HTR-8/SVneo (cell line): Measurements from ENCODE around the gene SMIM13.

Experiments used
- DNase-seq: peaks from one replicate; pipeline ENCODE4 v3.0.0; 2011; ENCODE audit warnings: low spot score, mixed read lengths; ENCODE audit not compliant: insufficient read length
- FAIRE-seq: peaks from 2 replicates; lab custom pipeline; 2011; peaks lifted over from hg19 to GRCh38; lab: Jason Lieb, UNC

The SMIM13 gene

GRCh38 chr6:11179419-11180202, 86.0 kb downstream of the SMIM13 start:
- no peak for DNase-seq

DNA sequence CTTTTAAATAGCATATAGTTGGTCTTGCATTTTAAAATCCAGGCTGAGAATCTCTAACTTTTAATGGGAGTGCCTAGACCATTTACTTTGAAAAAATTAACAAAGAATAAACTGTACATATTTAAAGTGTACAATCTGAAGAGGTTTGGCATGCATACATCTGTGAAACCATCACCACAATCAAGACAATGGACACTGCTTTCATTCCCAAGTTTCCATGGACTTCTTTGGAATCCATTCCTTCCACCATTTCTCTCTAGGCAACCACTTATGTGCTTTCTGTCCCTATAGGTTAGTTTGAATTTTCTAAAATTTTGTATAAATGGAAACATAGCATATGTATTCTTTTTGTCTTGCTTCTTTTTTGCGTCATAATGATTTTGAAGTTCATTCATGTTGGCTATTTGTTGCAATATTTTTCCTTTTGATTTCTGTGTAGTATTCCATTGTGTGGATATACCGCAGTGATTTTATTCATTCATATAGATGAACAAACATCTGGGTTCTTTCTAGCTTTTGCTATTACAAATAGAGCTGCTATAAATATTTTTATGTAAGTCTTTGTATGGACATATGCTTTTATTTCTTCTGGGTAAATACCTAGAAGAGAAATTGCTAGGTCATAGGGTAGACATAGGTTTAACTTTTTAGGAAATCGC, 88.0 kb downstream of the SMIM13 start:
- FAIRE-seq = no peak

More at GRCh38 chr6:11179419-11180202, 86.0 kb downstream of the SMIM13 start:
- FAIRE-seq = no peak

DNA sequence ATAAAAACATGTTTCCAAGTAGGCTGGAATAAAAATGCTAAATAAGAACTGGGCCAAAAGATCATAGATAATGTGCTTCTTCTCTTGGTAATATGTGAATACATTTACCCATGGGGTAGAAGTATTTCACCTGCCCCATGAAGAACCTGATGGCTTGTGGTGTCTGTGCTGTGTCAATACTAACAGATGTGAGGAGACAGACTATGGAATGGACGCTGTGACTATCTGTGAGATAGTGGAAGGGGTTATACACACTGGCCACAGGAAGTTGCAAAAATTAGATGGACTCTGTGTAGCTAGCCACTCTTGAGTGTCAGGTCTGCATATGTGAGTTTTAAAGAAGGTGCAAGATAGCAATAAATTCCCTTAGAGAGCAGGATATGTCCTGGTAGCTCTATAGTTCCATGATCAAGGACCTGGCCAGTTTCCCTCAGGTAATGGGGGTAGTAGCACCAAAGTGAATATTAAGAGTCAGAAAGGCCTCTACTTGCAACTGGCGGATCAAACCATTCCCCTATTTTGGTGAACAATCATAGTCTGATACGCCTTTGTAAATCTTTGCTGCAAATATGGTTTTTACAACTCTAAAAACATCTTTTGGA, 90.2 kb downstream of the SMIM13 start:
- DNase-seq = no peak

More for the DNA sequence above, 88.0 kb downstream of the SMIM13 start:
- no peak for DNase-seq

DNA sequence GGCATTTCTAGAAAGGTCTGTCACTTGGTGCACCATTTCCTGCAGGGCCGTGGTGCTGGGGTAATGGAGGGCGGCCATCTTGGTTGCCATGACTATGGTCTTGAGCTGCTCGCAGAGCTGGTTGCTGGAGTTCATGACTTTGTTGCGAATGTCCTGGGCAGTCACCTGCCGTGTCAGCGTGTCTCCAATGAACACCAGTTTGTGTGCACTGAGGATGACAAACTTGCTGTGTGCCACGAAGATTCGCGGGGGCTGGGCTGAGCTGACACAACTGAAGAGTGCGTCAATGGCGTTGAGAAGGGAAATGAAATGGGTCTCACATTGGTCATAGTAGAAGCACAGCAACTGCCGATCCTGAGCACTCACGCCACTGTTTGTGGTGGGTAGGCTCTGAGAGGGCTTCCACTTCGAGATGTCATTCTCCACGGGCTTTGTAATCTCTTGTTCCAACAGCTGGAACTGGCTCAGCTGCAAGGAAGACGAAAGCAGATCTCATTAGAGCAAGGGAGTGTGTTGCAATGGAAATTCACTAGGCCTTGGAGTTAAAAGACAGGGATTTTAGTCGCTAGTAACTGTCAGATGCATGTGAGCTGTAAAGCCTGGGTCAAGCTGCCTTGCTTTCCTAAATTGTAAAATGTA, 91.7 kb downstream of the SMIM13 start:
- DNase-seq (no peak), FAIRE-seq (peak; percentile 36)

More for the DNA sequence above, 90.2 kb downstream of the SMIM13 start:
- FAIRE-seq = no peak

- DNase-seq = no peak
- FAIRE-seq = no peak
These were observed 93.7 kb downstream of the SMIM13 start for GRCh38 chr6:11187301-11187700.
